Neural progenitor cell (in vitro differentiated cells): Measurements from ENCODE around the gene ST6GAL1. TPM values are rescaled to one million over a fixed set of nuclear protein-coding genes. Genes with fewer than 3 reads are reported as not detected.
"Not testable (repeated sequence)": the region's sequence is repeated elsewhere in the genome, so short reads cannot be mapped to it uniquely, and the experiment has no call there.

Experiments used
- DNase-seq: peaks from one replicate; pipeline ENCODE4 v3.0.0-alpha.2; 2016; ENCODE audit warnings: low spot score
- H2AFZ ChIP-seq: fragments of 200-600 bp; sonication (generic); replicated peaks from 2 replicates; pipeline ENCODE4 v1.6.1; 2016; ENCODE audit warnings: antibody characterized with exemption
- H3F3A ChIP-seq: fragments of 200-600 bp; sonication (generic); 2 replicates; pipeline ENCODE4 v1.6.1; 2016; ENCODE audit warnings: antibody characterized with exemption, low read depth
- H3K27ac ChIP-seq: fragments of 200-600 bp; sonication (generic); 2 replicates; pipeline ENCODE4 v1.5.1; 2016; ENCODE audit warnings: mild to moderate bottlenecking
- H3K27me3 ChIP-seq: fragments of 200-600 bp; sonication (generic); 2 replicates; pipeline ENCODE4 v1.6.1; 2016; ENCODE audit warnings: mild to moderate bottlenecking, moderate library complexity
- H3K36me3 ChIP-seq: fragments of 200-600 bp; sonication (generic); 2 replicates; pipeline ENCODE4 v1.5.1; 2016
- H3K4me1 ChIP-seq: fragments of 200-600 bp; sonication (generic); 2 replicates; pipeline ENCODE4 v1.6.1; 2016; ENCODE audit warnings: mixed run types
- H3K4me2 ChIP-seq: fragments of 200-600 bp; sonication (generic); 2 replicates; pipeline ENCODE4 v1.6.1; 2016
- H3K4me3 ChIP-seq: fragments of 200-600 bp; sonication (generic); 2 replicates; pipeline ENCODE4 v1.5.1; 2016
- H3K79me2 ChIP-seq: fragments of 200-600 bp; sonication (generic); 2 replicates; pipeline ENCODE4 v1.6.1; 2016; ENCODE audit warnings: low read depth
- H3K9ac ChIP-seq: fragments of 200-600 bp; sonication (generic); 2 replicates; pipeline ENCODE4 v1.6.1; 2016
- H3K9me3 ChIP-seq: fragments of 200-600 bp; sonication (generic); 2 replicates; pipeline ENCODE4 v1.5.1; 2016; ENCODE audit warnings: low read depth
- H4K20me1 ChIP-seq: fragments of 200-600 bp; sonication (generic); 2 replicates; pipeline ENCODE4 v1.6.1; 2016; ENCODE audit warnings: low read depth
- H3K27ac Mint-ChIP-seq: 3 replicates; pipeline ENCODE4 v1.8.0; 2021; ENCODE audit warnings: mixed read lengths
- H3K27me3 Mint-ChIP-seq: 2 replicates; pipeline ENCODE4 v1.8.0; 2022; ENCODE audit warnings: low read depth, mild to moderate bottlenecking, inconsistent platforms, moderate library complexity, mixed read lengths; ENCODE audit not compliant: insufficient read depth
- H3K36me3 Mint-ChIP-seq: 3 replicates; pipeline ENCODE4 v1.8.0; 2021; ENCODE audit warnings: mixed read lengths
- H3K4me1 Mint-ChIP-seq: 3 replicates; pipeline ENCODE4 v1.8.0; 2021; ENCODE audit warnings: mixed read lengths
- H3K4me3 Mint-ChIP-seq: 3 replicates; pipeline ENCODE4 v1.8.0; 2021; ENCODE audit warnings: mild to moderate bottlenecking, moderate library complexity, mixed read lengths
- H3K9me3 Mint-ChIP-seq: 3 replicates; pipeline ENCODE4 v1.8.0; 2020; ENCODE audit warnings: mixed read lengths
- CTCF ChIP-seq: fragments of 200-600 bp; sonication (generic); IDR thresholded peaks from 2 replicates; pipeline ENCODE4 v1.5.1; 2017; ENCODE audit warnings: antibody characterized with exemption, mild to moderate bottlenecking
- EZH2 ChIP-seq: fragments of 200-600 bp; sonication (generic); IDR thresholded peaks from 2 replicates; pipeline ENCODE4 v1.6.1; 2017; ENCODE audit warnings: antibody characterized with exemption, mild to moderate bottlenecking, moderate library complexity
- EZH2phosphoT487 ChIP-seq: fragments of 200-600 bp; sonication (generic); IDR thresholded peaks from 2 replicates; pipeline ENCODE4 v1.6.1; 2017; ENCODE audit warnings: antibody characterized with exemption
- total RNA-seq: library from RNA; depleted of rRNA; stranded (reverse); fragments of >200 nt; gene quantifications from 2 replicates; pipeline ENCODE4 v1.2.3, GENCODE V29; 2015; ENCODE audit warnings: low replicate concordance

The ST6GAL1 gene
- total RNA-seq, 1 donor from 2014 or later, result 27.3 TPM

GRCh38 chr3:186888569-186888968 is 41.8 kb upstream of the ST6GAL1 start:
- peak overlapping the region; percentile 26 for H3K4me3 ChIP-seq
- peak overlapping the region; percentile 59 for H3K4me2 ChIP-seq
- Mint-ChIP-seq H3K4me1 (peaks cover 29% of the 10 kb centered on the region), H3K36me3 (no peaks in the 10 kb centered on the region), H3K4me3 (no peak overlapping the region), H3K27me3 (peaks cover under 1% of the 10 kb centered on the region), H3K9me3 (peaks cover 3% of the 10 kb centered on the region), H3K27ac (no peak overlapping the region)
- peak; percentile 32 for DNase-seq
- no peaks in the 10 kb centered on the region for H3K79me2 ChIP-seq
- H3K27me3 ChIP-seq, result no peaks in the 10 kb centered on the region
- H3K9ac ChIP-seq, result no peak overlapping the region
- H3K36me3 ChIP-seq, result no peaks in the 10 kb centered on the region
- peaks cover 12% of the 10 kb centered on the region for H3F3A ChIP-seq
- no peaks in the 10 kb centered on the region for H3K9me3 ChIP-seq
- TF ChIP-seq EZH2 (no peak), EZH2phosphoT487 (no peak), CTCF (no peak)
- no peak overlapping the region for H3K27ac ChIP-seq
- peaks cover 19% of the 10 kb centered on the region for H3K4me1 ChIP-seq
- H2AFZ ChIP-seq, result no peak overlapping the region
- H4K20me1 ChIP-seq, result no peaks in the 10 kb centered on the region

DNA sequence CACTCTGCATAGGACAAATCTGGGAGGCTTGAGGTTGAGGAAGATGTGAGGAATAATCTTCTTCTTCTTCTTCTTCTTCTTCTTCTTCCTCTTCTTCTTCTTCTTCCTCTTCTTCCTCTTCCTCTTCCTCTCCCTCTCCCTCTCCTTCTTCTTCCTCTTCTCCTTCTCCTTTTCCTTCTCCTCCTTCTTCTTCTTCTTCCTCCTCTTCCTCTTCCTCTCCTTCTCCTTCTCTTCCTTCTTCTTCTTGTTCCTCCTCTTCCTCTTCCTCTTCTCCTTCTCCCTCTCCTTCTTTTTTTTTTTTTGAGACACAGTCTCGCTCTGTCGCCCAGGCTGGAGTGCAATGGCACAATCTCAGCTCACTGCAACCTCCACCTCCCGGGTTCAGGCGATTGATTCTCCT is 40.6 kb upstream of the ST6GAL1 start:
- H3K9me3 ChIP-seq, H3K9me3 Mint-ChIP-seq, H3K9ac ChIP-seq, H3K4me3 ChIP-seq, DNase-seq, H3K4me3 Mint-ChIP-seq, H3K27ac Mint-ChIP-seq, H3K27me3 ChIP-seq, H3K4me2 ChIP-seq, H3K27ac ChIP-seq, H4K20me1 ChIP-seq, H2AFZ ChIP-seq, H3K36me3 ChIP-seq, H3K79me2 ChIP-seq, H3K36me3 Mint-ChIP-seq, H3K27me3 Mint-ChIP-seq: not testable (repeated sequence)
- H3K4me1 ChIP-seq, result peaks cover 23% of the 10 kb centered on the region
- peaks cover 12% of the 10 kb centered on the region for H3F3A ChIP-seq
- H3K4me1 Mint-ChIP-seq, result peaks cover 32% of the 10 kb centered on the region

GRCh38 chr3:186890911-186891310 is 39.4 kb upstream of the ST6GAL1 start:
- H3K4me2 ChIP-seq, result no peak overlapping the region
- Mint-ChIP-seq H3K27ac (no peak overlapping the region), H3K4me1 (peaks cover 30% of the 10 kb centered on the region), H3K4me3 (no peak overlapping the region), H3K27me3 (peaks cover 6% of the 10 kb centered on the region), H3K9me3 (peaks cover under 1% of the 10 kb centered on the region), H3K36me3 (no peaks in the 10 kb centered on the region)
- H3K9me3 ChIP-seq, result no peaks in the 10 kb centered on the region
- no peak overlapping the region for H2AFZ ChIP-seq
- H3K4me3 ChIP-seq, result no peak overlapping the region
- H3K9ac ChIP-seq, result no peak overlapping the region
- no peaks in the 10 kb centered on the region for H3K36me3 ChIP-seq
- H3K27me3 ChIP-seq, result no peaks in the 10 kb centered on the region
- no peaks in the 10 kb centered on the region for H3K79me2 ChIP-seq
- no peaks in the 10 kb centered on the region for H4K20me1 ChIP-seq
- H3K4me1 ChIP-seq, result peaks cover 23% of the 10 kb centered on the region
- H3F3A ChIP-seq, result peaks cover 19% of the 10 kb centered on the region
- no peak overlapping the region for H3K27ac ChIP-seq
- no peak for DNase-seq
- TF ChIP-seq CTCF (no peak), EZH2 (no peak), EZH2phosphoT487 (no peak)

DNA sequence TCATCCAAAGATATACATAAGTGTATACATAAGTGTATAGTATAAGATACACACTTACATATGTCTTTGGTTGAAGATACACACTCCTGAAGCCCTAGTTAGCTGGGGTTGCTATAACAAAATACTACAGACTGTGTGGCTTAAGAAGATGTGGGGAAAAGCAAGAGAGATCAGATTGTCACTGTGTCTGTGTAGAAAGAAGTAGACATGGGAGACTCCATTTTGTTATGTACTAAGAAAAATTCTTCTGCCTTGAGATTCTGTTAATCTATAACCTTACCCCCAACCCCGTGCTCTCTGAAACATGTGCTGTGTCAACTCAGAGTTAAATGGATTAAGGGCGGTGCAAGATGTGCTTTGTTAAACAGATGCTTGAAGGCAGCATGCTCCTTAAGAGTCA is 37.3 kb upstream of the ST6GAL1 start:
- not testable (repeated sequence) for DNase-seq, H3K27me3 ChIP-seq, H3K9me3 ChIP-seq, H2AFZ ChIP-seq, H3K4me3 Mint-ChIP-seq, H3K36me3 Mint-ChIP-seq, H3K4me3 ChIP-seq, H3K4me2 ChIP-seq, H3K27me3 Mint-ChIP-seq, H3K79me2 ChIP-seq, H3K27ac ChIP-seq, H3K27ac Mint-ChIP-seq, H4K20me1 ChIP-seq, H3K9me3 Mint-ChIP-seq, H3K36me3 ChIP-seq, H3K9ac ChIP-seq
- Histone ChIP-seq H3K4me1 (peaks cover 23% of the 10 kb centered on the region), H3F3A (peaks cover 15% of the 10 kb centered on the region)
- H3K4me1 Mint-ChIP-seq, result peaks cover 16% of the 10 kb centered on the region
